Measurements from ENCODE around the gene UBA1. TPM values are rescaled to one million over a fixed set of nuclear protein-coding genes. Genes with fewer than 3 reads are reported as not detected.

The UBA1 gene
- total RNA-seq, 1 donor from 2014 or later: 503 TPM

- Mint-ChIP-seq H3K4me1 (ENCODE audit: low read depth, unreplicated experiment) (no peaks in the 10 kb centered on the region), H3K9me3 (ENCODE audit: unreplicated experiment) (no peaks in the 10 kb centered on the region), H3K27ac (ENCODE audit: unreplicated experiment) (no peak overlapping the region), H3K4me3 (ENCODE audit: unreplicated experiment) (no peak overlapping the region), H3K36me3 (ENCODE audit: unreplicated experiment) (no peaks in the 10 kb centered on the region), H3K27me3 (ENCODE audit: unreplicated experiment) (peaks cover 6% of the 10 kb centered on the region)
- TF ChIP-seq CTCF (IDR thresholded peaks at IDR 0.05; ENCODE audit: partially characterized antibody, unreplicated experiment): no peak
- DNase-seq: no peak
These were observed 7.4 kb upstream of the UBA1 start for GRCh38 chrX:47186096-47186740.

- Mint-ChIP-seq H3K9me3 (ENCODE audit: unreplicated experiment) (no peaks in the 10 kb centered on the region), H3K36me3 (ENCODE audit: unreplicated experiment) (no peaks in the 10 kb centered on the region), H3K27ac (ENCODE audit: unreplicated experiment) (no peak overlapping the region), H3K4me3 (ENCODE audit: unreplicated experiment) (no peak overlapping the region), H3K27me3 (ENCODE audit: unreplicated experiment) (peaks cover 6% of the 10 kb centered on the region), H3K4me1 (ENCODE audit: low read depth, unreplicated experiment) (no peaks in the 10 kb centered on the region)
- no peak for TF ChIP-seq CTCF (IDR thresholded peaks at IDR 0.05; ENCODE audit: partially characterized antibody, unreplicated experiment)
- DNase-seq: no peak
These were observed 6.4 kb upstream of the UBA1 start for GRCh38 chrX:47187106-47187677.

GRCh38 chrX:47189906-47190305 lies 3.7 kb upstream of the UBA1 start:
- H3K9me3 Mint-ChIP-seq (ENCODE audit: unreplicated experiment): no peaks in the 10 kb centered on the region
- peaks cover 3% of the 10 kb centered on the region for H3K4me1 Mint-ChIP-seq (ENCODE audit: low read depth, unreplicated experiment)
- H3K27me3 Mint-ChIP-seq (ENCODE audit: unreplicated experiment): peaks cover 3% of the 10 kb centered on the region
- no peak overlapping the region for H3K4me3 Mint-ChIP-seq (ENCODE audit: unreplicated experiment)
- DNase-seq: no peak
- no peak overlapping the region for H3K27ac Mint-ChIP-seq (ENCODE audit: unreplicated experiment)
- H3K36me3 Mint-ChIP-seq (ENCODE audit: unreplicated experiment): no peaks in the 10 kb centered on the region
- TF ChIP-seq CTCF (IDR thresholded peaks at IDR 0.05; ENCODE audit: partially characterized antibody, unreplicated experiment): no peak

GRCh38 chrX:47190445-47191269 lies 3.0 kb upstream of the UBA1 start:
- Mint-ChIP-seq H3K27me3 (ENCODE audit: unreplicated experiment) (peaks cover 5% of the 10 kb centered on the region), H3K4me1 (ENCODE audit: low read depth, unreplicated experiment) (peaks cover 5% of the 10 kb centered on the region), H3K4me3 (ENCODE audit: unreplicated experiment) (peak overlapping the region; percentile 88), H3K36me3 (ENCODE audit: unreplicated experiment) (no peaks in the 10 kb centered on the region), H3K9me3 (ENCODE audit: unreplicated experiment) (no peaks in the 10 kb centered on the region), H3K27ac (ENCODE audit: unreplicated experiment) (no peak overlapping the region)
- TF ChIP-seq CTCF (IDR thresholded peaks at IDR 0.05; ENCODE audit: partially characterized antibody, unreplicated experiment): no peak
- peak; percentile 87 for DNase-seq

- H3K27me3 Mint-ChIP-seq (ENCODE audit: unreplicated experiment): peaks cover 3% of the 10 kb centered on the region
These were observed 2.3 kb upstream of the UBA1 start for GRCh38 chrX:47191331-47191730.

More at GRCh38 chrX:47191331-47191730, 2.3 kb upstream of the UBA1 start:
- Mint-ChIP-seq H3K27ac (ENCODE audit: unreplicated experiment) (no peak overlapping the region), H3K4me1 (ENCODE audit: low read depth, unreplicated experiment) (peaks cover 11% of the 10 kb centered on the region), H3K4me3 (ENCODE audit: unreplicated experiment) (peak overlapping the region; percentile 88), H3K9me3 (ENCODE audit: unreplicated experiment) (peaks cover 6% of the 10 kb centered on the region), H3K36me3 (ENCODE audit: unreplicated experiment) (no peaks in the 10 kb centered on the region)
- no peak for TF ChIP-seq CTCF (IDR thresholded peaks at IDR 0.05; ENCODE audit: partially characterized antibody, unreplicated experiment)
- no peak for DNase-seq

Data from glutamatergic neuron (in vitro differentiated cells).